WI38 (cell line): ENCODE measurements around the gene SH3BP2.

ENCODE experiments used
- H3K4me3 ChIP-seq: 2 replicates; pipeline ENCODE4 v1.5.1; 2011; ENCODE audit warnings: low read depth, mild to moderate bottlenecking, control low read depth, low read length
- CTCF ChIP-seq: IDR thresholded peaks from 2 replicates; pipeline ENCODE4 v1.5.1; 2012; ENCODE audit warnings: low read depth, mild to moderate bottlenecking, control low read depth, low read length

The SH3BP2 gene

GRCh38 chr4:2837904-2838496 is 45.1 kb downstream of the SH3BP2 start:
- no peak for TF ChIP-seq CTCF
- H3K4me3 ChIP-seq: peak overlapping the region; percentile 28; the same call in 1 of the 2 replicates

- TF ChIP-seq CTCF: no peak
- no peak overlapping the region for H3K4me3 ChIP-seq
These were observed 46.2 kb downstream of the SH3BP2 start for GRCh38 chr4:2839060-2839459.

- peak overlapping the region; percentile 90 for H3K4me3 ChIP-seq
- TF ChIP-seq CTCF: no peak
These were observed 49.9 kb downstream of the SH3BP2 start for GRCh38 chr4:2842687-2843262.

GRCh38 chr4:2843263-2843940 is 50.5 kb downstream of the SH3BP2 start, which contains the start of gene ADD1:
ADD1 (plus strand) TSS chr4:2843844; CDS start chr4:2875916, 32,072 bp downstream.
- no peak for TF ChIP-seq CTCF
- peak within 1 kb of the TSS; percentile 90 for H3K4me3 ChIP-seq

- peak overlapping the region; percentile 90 for H3K4me3 ChIP-seq
- no peak for TF ChIP-seq CTCF
These were observed 51.2 kb downstream of the SH3BP2 start for GRCh38 chr4:2843941-2844584.

GRCh38 chr4:2846172-2846571 is 53.3 kb downstream of the SH3BP2 start:
- no peak for TF ChIP-seq CTCF
- H3K4me3 ChIP-seq: peak overlapping the region; percentile 90; the same call in 1 of the 2 replicates
